Measurements from ENCODE around the gene PPM1D.

PPM1D gene

GRCh38 chr17:60676758-60677307 is 76.8 kb downstream of the PPM1D start:
- no peak for TF ChIP-seq CTCF (conservative IDR thresholded peaks at IDR 0.05)
- H3K27ac ChIP-seq = peak overlapping the region; percentile 71

GRCh38 chr17:60677308-60678117 is 77.5 kb downstream of the PPM1D start, which contains the start of gene BCAS3:
BCAS3 (plus strand) TSS chr17:60677851.
- no peak for TF ChIP-seq CTCF (conservative IDR thresholded peaks at IDR 0.05)
- peak within 1 kb of the TSS; percentile 71 for H3K27ac ChIP-seq

GRCh38 chr17:60678118-60678444 is 78.1 kb downstream of the PPM1D start:
- peak overlapping the region; percentile 71 for H3K27ac ChIP-seq
- TF ChIP-seq CTCF (conservative IDR thresholded peaks at IDR 0.05) = no peak

GRCh38 chr17:60679287-60679686 is 79.3 kb downstream of the PPM1D start:
- H3K27ac ChIP-seq = no peak overlapping the region
- no peak for TF ChIP-seq CTCF (conservative IDR thresholded peaks at IDR 0.05)

GRCh38 chr17:60680754-60681153 is 80.8 kb downstream of the PPM1D start:
- no peak for TF ChIP-seq CTCF (conservative IDR thresholded peaks at IDR 0.05)
- no peak overlapping the region for H3K27ac ChIP-seq

GRCh38 chr17:60685437-60685836 is 85.4 kb downstream of the PPM1D start:
- TF ChIP-seq CTCF (conservative IDR thresholded peaks at IDR 0.05) = no peak
- H3K27ac ChIP-seq = no peak overlapping the region

- TF ChIP-seq CTCF (conservative IDR thresholded peaks at IDR 0.05) = no peak
- H3K27ac ChIP-seq = no peak overlapping the region
These were observed 96.0 kb downstream of the PPM1D start for GRCh38 chr17:60695960-60696359.
